ENCODE measurements around the gene GNG7.

GNG7 gene

GRCh38 chr19:2579678-2580280, 122.7 kb downstream of the GNG7 start:
- H3K27me3 ChIP-seq (ENCODE audit: insufficient read depth, low read length, poor library complexity, severe bottlenecking): no peaks in the 10 kb centered on the region
- peak overlapping the region; percentile 42 for H3K4me2 ChIP-seq (ENCODE audit: low read depth, low read length, poor library complexity, severe bottlenecking)
- no peaks in the 10 kb centered on the region for H3K36me3 ChIP-seq (ENCODE audit: insufficient read depth, low read length)
- H2AFZ ChIP-seq (ENCODE audit: low read length): peak overlapping the region; percentile 60
- no peaks in the 10 kb centered on the region for H3K9me2 ChIP-seq (replicated peaks; ENCODE audit: low read depth, low read length)
- no peaks in the 10 kb centered on the region for H3F3A ChIP-seq (ENCODE audit: low read depth)
- H3K4me3 ChIP-seq (ENCODE audit: low read length, poor library complexity, severe bottlenecking): no peak overlapping the region
- no peaks in the 10 kb centered on the region for H3K79me2 ChIP-seq (ENCODE audit: insufficient read depth, low read length)
- TF ChIP-seq EZH2phosphoT487 (IDR thresholded peaks at IDR 0.05; ENCODE audit: borderline replicate concordance): no peak
- TF ChIP-seq CTCF (conservative IDR thresholded peaks at IDR 0.05; ENCODE audit: low read length): 0 out of 2 replicates have a peak, but pooled peaks have one; percentile 3
- no peaks in the 10 kb centered on the region; the same call in 1 of the 2 replicates for H3K9me3 ChIP-seq (ENCODE audit: insufficient read depth, low read depth, low read length)
- H3K4me1 ChIP-seq (ENCODE audit: insufficient read depth, low read length, poor library complexity, severe bottlenecking): no peaks in the 10 kb centered on the region
- peak overlapping the region; percentile 13 for H3K9ac ChIP-seq (ENCODE audit: low read depth, low read length, poor library complexity, severe bottlenecking)
- no peaks in the 10 kb centered on the region for H4K20me1 ChIP-seq (ENCODE audit: insufficient read depth, low read length, poor library complexity, severe bottlenecking)

GRCh38 chr19:2578901-2579677, 123.4 kb downstream of the GNG7 start:
- no peak for TF ChIP-seq EZH2phosphoT487 (IDR thresholded peaks at IDR 0.05; ENCODE audit: borderline replicate concordance)
- TF ChIP-seq CTCF (conservative IDR thresholded peaks at IDR 0.05; ENCODE audit: low read length): peak; percentile 82
- H3K27me3 ChIP-seq (ENCODE audit: insufficient read depth, low read length, poor library complexity, severe bottlenecking): no peaks in the 10 kb centered on the region
- no peaks in the 10 kb centered on the region; the same call in 1 of the 2 replicates for H3K9me3 ChIP-seq (ENCODE audit: insufficient read depth, low read depth, low read length)
- peak overlapping the region; percentile 60 for H2AFZ ChIP-seq (ENCODE audit: low read length)
- H3K4me1 ChIP-seq (ENCODE audit: insufficient read depth, low read length, poor library complexity, severe bottlenecking): no peaks in the 10 kb centered on the region
- H3K9ac ChIP-seq (ENCODE audit: low read depth, low read length, poor library complexity, severe bottlenecking): peak overlapping the region; percentile 13
- no peaks in the 10 kb centered on the region for H4K20me1 ChIP-seq (ENCODE audit: insufficient read depth, low read length, poor library complexity, severe bottlenecking)
- H3K4me2 ChIP-seq (ENCODE audit: low read depth, low read length, poor library complexity, severe bottlenecking): peak overlapping the region; percentile 42
- no peaks in the 10 kb centered on the region for H3K36me3 ChIP-seq (ENCODE audit: insufficient read depth, low read length)
- H3F3A ChIP-seq (ENCODE audit: low read depth): no peaks in the 10 kb centered on the region
- H3K9me2 ChIP-seq (replicated peaks; ENCODE audit: low read depth, low read length): no peaks in the 10 kb centered on the region
- no peak overlapping the region for H3K4me3 ChIP-seq (ENCODE audit: low read length, poor library complexity, severe bottlenecking)
- no peaks in the 10 kb centered on the region for H3K79me2 ChIP-seq (ENCODE audit: insufficient read depth, low read length)

- Histone ChIP-seq H3K9me3 (ENCODE audit: insufficient read depth, low read depth, low read length) (no peaks in the 10 kb centered on the region; the same call in 1 of the 2 replicates), H3K4me3 (ENCODE audit: low read length, poor library complexity, severe bottlenecking) (no peak overlapping the region), H3K4me2 (ENCODE audit: low read depth, low read length, poor library complexity, severe bottlenecking) (no peak overlapping the region), H3K9me2 (replicated peaks; ENCODE audit: low read depth, low read length) (no peaks in the 10 kb centered on the region), H3K9ac (ENCODE audit: low read depth, low read length, poor library complexity, severe bottlenecking) (no peak overlapping the region), H3F3A (ENCODE audit: low read depth) (no peaks in the 10 kb centered on the region), H4K20me1 (ENCODE audit: insufficient read depth, low read length, poor library complexity, severe bottlenecking) (no peaks in the 10 kb centered on the region), H3K4me1 (ENCODE audit: insufficient read depth, low read length, poor library complexity, severe bottlenecking) (no peaks in the 10 kb centered on the region), H3K27me3 (ENCODE audit: insufficient read depth, low read length, poor library complexity, severe bottlenecking) (no peaks in the 10 kb centered on the region), H3K79me2 (ENCODE audit: insufficient read depth, low read length) (no peaks in the 10 kb centered on the region), H3K36me3 (ENCODE audit: insufficient read depth, low read length) (no peaks in the 10 kb centered on the region), H2AFZ (ENCODE audit: low read length) (no peak overlapping the region)
- no peak for TF ChIP-seq CTCF (conservative IDR thresholded peaks at IDR 0.05; ENCODE audit: low read length)
- no peak for TF ChIP-seq EZH2phosphoT487 (IDR thresholded peaks at IDR 0.05; ENCODE audit: borderline replicate concordance)
Observed at GRCh38 chr19:2578391-2578890, 124.1 kb downstream of the GNG7 start.
